NT2/D1 (cell line): Measurements from ENCODE around the gene HMGB1.

Experiments used
- DNase-seq: peaks from one replicate; pipeline ENCODE4 v3.0.0-alpha.2; 2011; ENCODE audit warnings: low read depth, low spot score
- H3K27me3 ChIP-seq: 2 replicates; pipeline ENCODE4 v1.6.0; 2011; ENCODE audit warnings: mild to moderate bottlenecking; ENCODE audit not compliant: insufficient read length, insufficient read depth
- H3K36me3 ChIP-seq: 2 replicates; pipeline ENCODE4 v1.6.1; 2011; ENCODE audit warnings: mild to moderate bottlenecking, low read length, mixed read lengths; ENCODE audit not compliant: insufficient read depth, insufficient read length
- H3K4me1 ChIP-seq: 2 replicates; pipeline ENCODE4 v1.5.1; 2011; ENCODE audit not compliant: insufficient read depth, insufficient read length
- H3K4me3 ChIP-seq: 2 replicates; pipeline ENCODE4 v1.5.1; 2011; ENCODE audit warnings: low read depth; ENCODE audit not compliant: insufficient read length
- H3K9ac ChIP-seq: 2 replicates; pipeline ENCODE4 v1.6.0; 2011; ENCODE audit warnings: low read depth; ENCODE audit not compliant: insufficient read length
- H3K9me3 ChIP-seq: 2 replicates; pipeline ENCODE4 v1.5.1; 2011; ENCODE audit warnings: mild to moderate bottlenecking, low read length; ENCODE audit not compliant: insufficient read depth
- SUZ12 ChIP-seq: IDR thresholded peaks from 2 replicates; pipeline ENCODE4 v1.6.1; 2011; ENCODE audit not compliant: insufficient read length, insufficient read depth; ENCODE audit errors: extremely low read depth
- YY1 ChIP-seq: IDR thresholded peaks from 2 replicates; pipeline ENCODE4 v1.6.1; 2011; ENCODE audit not compliant: insufficient read length, insufficient read depth
- ZNF274 ChIP-seq: IDR thresholded peaks from 2 replicates; pipeline ENCODE4 v1.6.1; 2011; ENCODE audit warnings: mild to moderate bottlenecking, low read depth, low read length

The HMGB1 gene

DNA sequence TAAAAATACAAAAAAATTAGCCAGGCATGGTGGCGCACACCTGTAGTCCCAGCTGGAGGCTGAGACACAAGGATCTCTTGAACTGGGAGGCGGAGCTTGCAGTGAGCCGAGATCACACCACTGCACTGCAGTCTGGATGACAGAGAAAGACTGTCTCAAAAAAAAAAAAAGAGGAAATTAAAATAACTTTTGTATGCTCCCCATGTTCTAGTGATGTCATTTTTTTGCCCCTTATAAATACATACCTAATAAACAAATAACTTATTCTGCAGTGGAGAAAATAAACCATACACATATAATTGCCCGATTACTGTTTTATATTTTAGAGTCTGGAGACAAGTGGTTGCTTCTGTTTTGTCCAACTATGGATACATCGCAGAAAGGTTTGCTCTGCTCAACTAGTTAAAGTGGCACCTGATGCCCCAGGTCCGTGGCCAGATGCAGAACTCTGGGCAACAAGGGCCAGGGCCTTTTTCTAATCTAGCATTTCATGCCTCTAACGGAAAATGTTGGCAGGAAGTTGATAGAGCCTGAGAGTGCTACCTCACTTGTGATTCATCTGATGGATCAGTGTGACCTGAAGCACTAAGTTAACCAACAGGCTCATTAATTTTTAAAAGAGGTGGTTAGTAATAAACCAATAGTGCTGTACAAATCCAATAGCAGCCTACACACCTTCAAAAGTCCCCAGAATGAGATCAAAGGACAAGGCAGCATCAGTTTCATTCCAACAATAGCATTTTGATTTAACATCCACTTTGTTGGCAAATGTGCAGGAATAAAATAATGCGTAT is 24.6 kb downstream of the HMGB1 start:
- no peaks in the 10 kb centered on the region for H3K27me3 ChIP-seq
- H3K9ac ChIP-seq = no peak overlapping the region
- peaks cover 3% of the 10 kb centered on the region for H3K4me1 ChIP-seq
- no peak overlapping the region for H3K4me3 ChIP-seq
- no peaks in the 10 kb centered on the region for H3K36me3 ChIP-seq
- TF ChIP-seq ZNF274 (no peak), YY1 (no peak), SUZ12 (no peak)
- no peaks in the 10 kb centered on the region for H3K9me3 ChIP-seq
- DNase-seq = no peak

DNA sequence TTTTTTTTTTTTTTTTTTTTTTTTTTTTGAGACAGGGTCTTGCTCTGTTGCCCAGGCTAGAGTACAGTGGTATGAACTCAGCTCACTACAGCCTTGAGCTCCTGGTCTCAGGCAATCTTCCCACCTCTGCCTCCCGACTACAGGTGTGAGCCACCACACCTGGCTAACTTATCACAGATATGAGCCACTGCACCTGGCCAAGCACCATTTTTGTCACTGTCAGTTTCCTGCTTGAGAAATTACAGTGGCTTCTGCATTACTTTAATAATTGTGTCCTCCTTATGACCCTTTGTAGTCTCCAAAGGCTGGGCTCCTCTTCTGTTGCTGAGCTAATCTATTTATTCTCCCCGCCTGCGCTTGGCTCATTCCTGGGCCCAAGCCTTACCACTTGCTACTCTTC is 27.4 kb downstream of the HMGB1 start:
- no peaks in the 10 kb centered on the region for H3K4me1 ChIP-seq
- no peak for DNase-seq
- TF ChIP-seq ZNF274 = no peak
- no peak for TF ChIP-seq YY1
- no peak for TF ChIP-seq SUZ12
- no peaks in the 10 kb centered on the region for H3K9me3 ChIP-seq
- no peak overlapping the region for H3K9ac ChIP-seq
- no peak overlapping the region for H3K4me3 ChIP-seq
- H3K36me3 ChIP-seq = no peaks in the 10 kb centered on the region
- no peaks in the 10 kb centered on the region for H3K27me3 ChIP-seq

DNA sequence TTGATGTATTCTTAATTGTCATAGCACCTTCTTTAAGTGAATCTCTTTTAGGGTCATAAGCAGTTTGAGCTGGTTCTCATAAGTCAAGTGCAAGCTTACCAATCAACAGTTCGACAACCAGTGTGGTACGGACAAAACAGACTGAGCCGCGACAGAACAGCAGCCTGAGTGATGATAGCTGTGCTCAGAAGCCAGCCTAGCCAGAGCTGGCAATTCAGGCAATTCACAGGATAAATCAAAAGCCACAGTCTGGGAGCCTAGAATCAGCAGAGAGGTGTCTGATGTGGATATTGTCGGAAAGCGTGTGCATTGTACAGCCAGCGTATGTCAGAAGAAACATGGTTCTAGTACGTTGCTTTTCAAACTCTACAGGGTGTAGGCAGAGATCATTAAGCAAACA is 28.6 kb downstream of the HMGB1 start:
- Histone ChIP-seq H3K9ac (no peak overlapping the region), H3K4me3 (no peak overlapping the region), H3K9me3 (no peaks in the 10 kb centered on the region), H3K4me1 (no peaks in the 10 kb centered on the region), H3K36me3 (no peaks in the 10 kb centered on the region), H3K27me3 (no peaks in the 10 kb centered on the region)
- DNase-seq = no peak
- no peak for TF ChIP-seq SUZ12
- no peak for TF ChIP-seq YY1
- TF ChIP-seq ZNF274 = no peak

DNA sequence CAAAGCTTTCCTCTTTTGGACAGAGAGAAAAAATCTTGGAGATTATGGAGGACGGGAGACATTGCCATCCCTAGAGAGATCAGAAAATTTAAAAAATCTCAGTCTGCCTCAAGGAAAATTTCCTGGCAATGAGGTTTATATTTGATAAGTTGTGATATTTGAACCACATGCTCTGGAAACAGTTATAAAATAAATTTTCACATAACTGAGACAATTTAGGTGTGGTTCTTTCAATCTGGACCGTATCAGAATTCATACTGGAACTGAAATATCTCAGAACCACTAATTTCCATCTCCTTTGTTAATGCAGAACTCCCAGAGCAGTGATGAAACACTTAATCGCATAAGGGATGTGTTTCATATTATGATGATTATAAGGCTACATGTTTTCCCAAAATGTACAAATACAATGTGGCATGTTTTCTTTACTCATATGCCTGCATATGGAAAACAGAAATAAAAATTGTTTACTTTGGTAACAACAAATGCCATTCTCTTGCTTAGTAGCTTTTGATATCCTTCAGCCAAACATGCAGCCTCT is 29.8 kb downstream of the HMGB1 start:
- no peaks in the 10 kb centered on the region for H3K9me3 ChIP-seq
- H3K4me3 ChIP-seq = no peak overlapping the region
- H3K27me3 ChIP-seq = no peaks in the 10 kb centered on the region
- no peak for DNase-seq
- H3K4me1 ChIP-seq = no peaks in the 10 kb centered on the region
- no peak overlapping the region for H3K9ac ChIP-seq
- TF ChIP-seq YY1 (no peak), ZNF274 (no peak), SUZ12 (no peak)
- H3K36me3 ChIP-seq = no peaks in the 10 kb centered on the region

DNA sequence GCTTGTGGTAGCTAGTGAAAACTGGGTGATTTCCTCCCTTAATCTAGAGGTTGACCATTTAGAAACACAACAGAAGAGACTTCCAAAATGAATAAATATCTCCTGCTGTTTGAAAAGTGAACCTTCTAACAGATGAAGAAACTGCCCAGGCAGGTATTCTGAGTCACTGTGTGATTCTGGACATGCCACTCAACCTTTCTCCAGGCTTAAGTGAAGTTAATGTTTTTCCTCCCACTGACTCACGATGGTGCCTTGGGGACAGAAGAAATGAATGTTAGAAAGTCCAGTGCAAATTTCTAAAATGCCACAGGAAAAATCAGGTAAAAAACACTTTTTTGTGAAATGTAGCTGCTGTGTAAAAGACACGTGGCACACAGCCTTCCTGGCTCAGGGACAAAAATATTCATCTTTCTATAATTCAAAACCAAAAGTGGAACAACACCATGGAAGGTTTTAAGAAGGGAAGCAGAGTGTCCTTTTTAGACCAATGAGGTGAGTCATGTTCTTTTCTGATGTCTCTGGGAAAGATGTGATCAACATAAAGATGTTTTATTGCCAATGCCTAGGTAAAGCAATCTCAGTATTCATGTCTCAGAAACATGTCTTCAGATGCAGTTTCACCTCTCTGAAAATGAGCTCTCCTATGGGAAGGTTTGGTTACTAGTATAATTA is 34.3 kb downstream of the HMGB1 start:
- H3K9me3 ChIP-seq = no peaks in the 10 kb centered on the region
- no peaks in the 10 kb centered on the region for H3K4me1 ChIP-seq
- TF ChIP-seq YY1 = no peak
- TF ChIP-seq ZNF274 = no peak
- no peak for TF ChIP-seq SUZ12
- H3K36me3 ChIP-seq = no peaks in the 10 kb centered on the region
- H3K27me3 ChIP-seq = no peaks in the 10 kb centered on the region
- no peak overlapping the region for H3K9ac ChIP-seq
- DNase-seq = no peak
- no peak overlapping the region for H3K4me3 ChIP-seq

DNA sequence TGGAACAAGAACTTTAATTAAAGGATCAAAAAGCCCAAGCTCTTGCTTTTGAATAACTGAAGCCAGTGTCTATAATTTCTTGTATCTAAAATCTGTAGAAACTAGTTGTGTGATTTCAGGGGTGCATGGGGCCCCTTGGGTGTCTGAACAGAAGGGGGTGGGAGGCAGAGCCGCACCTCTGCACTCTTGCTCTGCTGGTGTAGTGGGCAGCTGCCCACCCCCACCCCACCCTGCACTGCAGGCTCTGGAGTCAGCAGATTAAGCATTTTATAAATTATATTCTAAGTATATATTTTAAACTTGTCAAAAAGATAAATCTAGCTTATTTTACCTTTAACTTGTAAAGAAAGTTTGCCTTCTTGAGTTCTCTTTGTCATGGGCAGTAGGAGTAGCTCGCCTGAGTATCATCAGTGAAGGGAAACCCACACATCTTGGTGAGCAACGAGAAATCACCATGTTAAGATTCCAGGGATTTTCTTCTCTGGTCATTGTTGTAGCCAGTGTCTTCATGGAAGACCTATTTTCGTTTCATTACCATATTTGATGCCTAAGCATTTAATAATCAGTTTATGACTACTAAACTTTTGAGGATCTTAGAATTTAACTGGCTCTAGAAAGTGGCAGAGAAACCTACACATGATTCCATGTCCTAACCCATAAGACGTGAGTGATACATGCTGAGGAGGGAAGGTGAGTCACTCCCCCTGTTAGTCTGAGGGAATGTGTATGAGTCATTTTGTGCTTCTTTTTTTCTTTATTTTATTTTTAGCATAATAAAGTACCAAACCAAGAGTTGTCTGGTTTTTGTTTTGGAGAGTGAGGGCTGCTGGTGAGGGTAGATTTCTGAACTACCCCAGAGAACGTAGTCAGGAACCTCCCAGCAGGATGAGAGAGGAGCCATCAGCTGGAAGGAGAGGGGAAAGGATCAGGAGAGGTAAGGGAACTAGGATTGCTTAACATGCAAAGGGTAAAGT is 35.7 kb downstream of the HMGB1 start:
- Histone ChIP-seq H3K4me1 (no peaks in the 10 kb centered on the region), H3K36me3 (no peaks in the 10 kb centered on the region), H3K9me3 (no peaks in the 10 kb centered on the region), H3K4me3 (no peak overlapping the region), H3K9ac (no peak overlapping the region), H3K27me3 (no peaks in the 10 kb centered on the region)
- TF ChIP-seq YY1 = no peak
- TF ChIP-seq ZNF274 = no peak
- TF ChIP-seq SUZ12 = no peak
- DNase-seq = no peak
